ENCODE data around the gene MYH6. TPM values are rescaled to one million over a fixed set of nuclear protein-coding genes. Genes with fewer than 3 reads are reported as not detected.
"Not testable (repeated sequence)": the region's sequence is repeated elsewhere in the genome, so short reads cannot be mapped to it uniquely, and the experiment has no call there.

Gene MYH6
- total RNA-seq, 1 donor from 2014 or later = 1.6 TPM

GRCh38 chr14:23403908-23404307 lies 4.2 kb downstream of the MYH6 start:
- peaks cover 13% of the 10 kb centered on the region for H3K27me3 Mint-ChIP-seq (ENCODE audit: unreplicated experiment)
- no peak for TF ChIP-seq CTCF (IDR thresholded peaks at IDR 0.05; ENCODE audit: unreplicated experiment)

GRCh38 chr14:23403139-23403438 lies 5.0 kb downstream of the MYH6 start:
- Mint-ChIP-seq H3K27ac (ENCODE audit: unreplicated experiment) (no peak overlapping the region), H3K9me3 (ENCODE audit: unreplicated experiment) (no peaks in the 10 kb centered on the region), H3K36me3 (ENCODE audit: low read depth, unreplicated experiment) (peaks cover 3% of the 10 kb centered on the region), H3K27me3 (ENCODE audit: unreplicated experiment) (peaks cover 12% of the 10 kb centered on the region), H3K4me3 (ENCODE audit: unreplicated experiment) (no peak overlapping the region), H3K4me1 (ENCODE audit: unreplicated experiment) (no peaks in the 10 kb centered on the region)
- DNase-seq (ENCODE audit: low spot score) = no peak
- no peak for TF ChIP-seq CTCF (IDR thresholded peaks at IDR 0.05; ENCODE audit: unreplicated experiment)

More at GRCh38 chr14:23403908-23404307, 4.2 kb downstream of the MYH6 start:
- Mint-ChIP-seq H3K4me1 (ENCODE audit: unreplicated experiment) (peaks cover 4% of the 10 kb centered on the region), H3K27ac (ENCODE audit: unreplicated experiment) (no peak overlapping the region), H3K9me3 (ENCODE audit: unreplicated experiment) (no peaks in the 10 kb centered on the region), H3K36me3 (ENCODE audit: low read depth, unreplicated experiment) (peaks cover 3% of the 10 kb centered on the region), H3K4me3 (ENCODE audit: unreplicated experiment) (no peak overlapping the region)
- DNase-seq (ENCODE audit: low spot score) = no peak

- Mint-ChIP-seq H3K27me3 (ENCODE audit: unreplicated experiment) (peaks cover 12% of the 10 kb centered on the region), H3K4me1 (ENCODE audit: unreplicated experiment) (no peaks in the 10 kb centered on the region), H3K4me3 (ENCODE audit: unreplicated experiment) (no peak overlapping the region), H3K36me3 (ENCODE audit: low read depth, unreplicated experiment) (peaks cover 3% of the 10 kb centered on the region), H3K27ac (ENCODE audit: unreplicated experiment) (no peak overlapping the region), H3K9me3 (ENCODE audit: unreplicated experiment) (no peaks in the 10 kb centered on the region)
- no peak for DNase-seq (ENCODE audit: low spot score)
- TF ChIP-seq CTCF (IDR thresholded peaks at IDR 0.05; ENCODE audit: unreplicated experiment) = no peak
These were observed 5.6 kb downstream of the MYH6 start for GRCh38 chr14:23402296-23403138.

DNA sequence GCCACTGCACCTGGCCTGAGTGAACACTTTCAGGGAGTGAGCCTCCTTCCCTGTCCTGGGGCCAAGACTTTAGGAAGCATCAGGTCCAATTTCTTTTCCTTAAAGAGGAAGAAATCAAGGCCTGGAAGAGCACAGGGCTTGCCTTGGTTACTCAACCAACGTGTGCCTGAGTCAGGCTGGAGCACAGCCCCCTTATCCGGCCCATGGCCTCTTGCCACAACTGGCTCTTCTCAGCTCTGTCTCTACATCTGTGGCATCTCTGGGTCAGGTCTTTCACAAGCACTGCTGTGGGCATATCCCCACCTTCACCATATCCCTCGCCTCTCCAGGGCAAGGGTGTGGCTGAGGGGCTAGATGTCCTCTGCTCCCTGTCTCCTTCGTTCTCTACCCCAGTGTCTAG lies 6.8 kb downstream of the MYH6 start:
- no peaks in the 10 kb centered on the region for H3K4me1 Mint-ChIP-seq (ENCODE audit: unreplicated experiment)
- peaks cover 11% of the 10 kb centered on the region for H3K27me3 Mint-ChIP-seq (ENCODE audit: unreplicated experiment)
- no peaks in the 10 kb centered on the region for H3K9me3 Mint-ChIP-seq (ENCODE audit: unreplicated experiment)
- H3K27ac Mint-ChIP-seq (ENCODE audit: unreplicated experiment) = no peak overlapping the region
- no peak overlapping the region for H3K4me3 Mint-ChIP-seq (ENCODE audit: unreplicated experiment)
- DNase-seq (ENCODE audit: low spot score) = no peak
- peaks cover 3% of the 10 kb centered on the region for H3K36me3 Mint-ChIP-seq (ENCODE audit: low read depth, unreplicated experiment)
- no peak for TF ChIP-seq CTCF (IDR thresholded peaks at IDR 0.05; ENCODE audit: unreplicated experiment)

DNA sequence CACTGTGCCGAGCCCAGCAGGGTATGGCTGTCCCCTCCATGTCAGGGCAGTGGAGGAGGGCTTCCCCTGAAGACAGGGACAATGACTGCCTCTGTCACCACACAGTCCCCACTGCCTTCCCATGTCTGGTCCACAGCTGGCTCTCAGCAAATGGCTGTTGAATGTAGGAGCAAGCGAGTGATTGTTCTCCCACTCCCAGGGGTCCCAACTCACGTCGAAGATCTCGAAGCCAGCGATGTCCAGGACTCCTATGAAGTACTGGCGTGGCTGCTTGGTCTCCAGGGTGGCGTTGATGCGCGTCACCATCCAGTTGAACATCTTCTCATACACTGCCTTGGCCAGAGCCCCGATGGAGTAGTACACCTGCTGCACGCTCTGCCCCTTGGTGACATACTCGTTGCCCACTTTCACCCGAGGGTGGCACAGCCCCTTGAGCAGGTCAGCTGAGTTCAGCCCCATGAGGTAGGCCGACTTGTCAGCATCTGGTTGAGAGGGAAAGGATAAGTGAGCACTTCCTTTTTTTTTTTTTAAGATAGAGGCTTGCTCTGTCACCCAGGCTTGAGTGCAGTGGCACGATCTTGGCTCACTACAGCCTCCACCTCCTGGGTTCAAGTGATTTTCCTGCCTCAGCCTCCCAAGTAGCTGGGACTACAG lies 7.5 kb downstream of the MYH6 start:
- not testable (repeated sequence) for H3K9me3 Mint-ChIP-seq (ENCODE audit: unreplicated experiment); DNase-seq (ENCODE audit: low spot score); H3K27ac Mint-ChIP-seq (ENCODE audit: unreplicated experiment); H3K36me3 Mint-ChIP-seq (ENCODE audit: low read depth, unreplicated experiment); H3K4me1 Mint-ChIP-seq (ENCODE audit: unreplicated experiment); H3K4me3 Mint-ChIP-seq (ENCODE audit: unreplicated experiment); H3K27me3 Mint-ChIP-seq (ENCODE audit: unreplicated experiment)
